Astrocyte of the cerebellum (primary cell): Measurements from ENCODE around the gene PCCA.

Source experiments
- DNase-seq: peaks from one replicate; pipeline ENCODE4 v3.0.0-alpha.2; 2011; ENCODE audit warnings: low read depth
- H3K4me3 ChIP-seq: 2 replicates; pipeline ENCODE4 v1.5.1; 2011; ENCODE audit warnings: mild to moderate bottlenecking, low read depth, low read length, moderate library complexity
- CTCF ChIP-seq: IDR thresholded peaks from 2 replicates; pipeline ENCODE4 v1.5.1; 2012; ENCODE audit warnings: low read length, low read depth, moderate library complexity, mild to moderate bottlenecking; ENCODE audit errors: missing control alignments
- in situ Hi-C: cut with HindIII; loops from 2 replicates; pipeline ENCODE4 v1.10.0; 2017; ENCODE audit warnings: low sequenced_read_pairs

Gene PCCA

GRCh38 chr13:100403675-100404074, 314.8 kb downstream of the PCCA start:
- no peak for DNase-seq
- no peak for TF ChIP-seq CTCF
- in situ Hi-C loops, result no loop called here

GRCh38 chr13:100409132-100409531, 320.2 kb downstream of the PCCA start:
- no peak overlapping the region for H3K4me3 ChIP-seq
- no peak for DNase-seq
- TF ChIP-seq CTCF, result no peak
- in situ Hi-C loops, result no loop called here

More at GRCh38 chr13:100403675-100404074, 314.8 kb downstream of the PCCA start:
- no peak overlapping the region for H3K4me3 ChIP-seq

DNA sequence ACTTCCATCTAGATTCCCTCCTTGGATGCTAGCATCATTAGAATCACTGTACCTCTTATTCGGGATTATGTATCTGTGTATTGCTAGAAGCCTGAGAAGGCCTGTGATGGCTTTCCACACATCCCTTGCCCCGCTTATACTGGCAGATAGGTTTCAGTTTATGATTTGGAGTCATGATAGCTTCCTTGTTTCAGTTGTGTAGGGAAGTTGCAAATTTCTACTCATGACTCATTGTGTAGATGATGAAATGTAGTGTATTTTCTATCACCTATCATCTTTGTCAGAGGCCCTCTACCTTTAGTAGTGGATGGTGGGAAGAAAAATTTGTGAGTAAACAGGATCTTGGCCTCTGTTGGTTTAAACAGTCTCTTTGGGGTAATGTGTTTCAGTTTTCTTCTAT, 334.5 kb downstream of the PCCA start:
- no peak overlapping the region for H3K4me3 ChIP-seq
- no peak for DNase-seq
- in situ Hi-C loops, result no loop called here
- no peak for TF ChIP-seq CTCF

DNA sequence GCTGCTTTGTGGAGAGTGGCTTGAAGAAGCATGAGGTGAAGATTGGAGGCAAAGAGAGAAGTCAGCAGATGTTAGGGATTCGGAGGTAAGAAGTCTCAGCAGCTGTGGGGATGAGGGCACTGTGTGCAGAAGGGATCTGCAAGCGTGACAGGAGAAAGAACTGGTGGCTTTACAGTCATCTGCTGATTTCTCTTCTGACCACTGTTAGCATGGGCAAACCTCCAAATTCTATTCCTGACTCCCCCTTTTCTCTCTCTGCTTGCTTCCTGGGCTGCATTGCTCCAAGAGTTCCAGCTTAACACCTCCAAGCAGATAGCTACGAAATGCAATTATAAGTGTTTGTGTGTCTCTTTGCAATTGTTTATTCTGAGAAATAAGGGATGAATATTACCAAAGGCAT, 340.1 kb downstream of the PCCA start:
- in situ Hi-C loops, result no loop called here
- TF ChIP-seq CTCF, result no peak

GRCh38 chr13:100432611-100433010, 343.7 kb downstream of the PCCA start:
- DNase-seq, result no peak
- TF ChIP-seq CTCF, result no peak
- no peak overlapping the region for H3K4me3 ChIP-seq
- in situ Hi-C loops, result no loop called here

More for the DNA sequence above, 340.1 kb downstream of the PCCA start:
- H3K4me3 ChIP-seq, result no peak overlapping the region
- no peak for DNase-seq

- in situ Hi-C loops, result no loop called here
- DNase-seq, result no peak
- no peak for TF ChIP-seq CTCF
- H3K4me3 ChIP-seq, result no peak overlapping the region
Observed at GRCh38 chr13:100433475-100433874, 344.6 kb downstream of the PCCA start.
